Lower leg skin (tissue), 3 donors: ENCODE data around the gene FBXW8.

Source experiments
- POLR2A ChIP-seq, 2 donors: fragments of 450-650 bp; IDR thresholded peaks; one replicate each; pipeline ENCODE4 v1.6.1; 2016 to 2017; ENCODE audit warnings: antibody characterized with exemption in 2 of 2, mild to moderate bottlenecking in 1 of 2, moderate library complexity in 1 of 2
- TF ChIP-seq, protein P1 (sequence below), 3 donors: fragments of 450-650 bp; IDR thresholded peaks; one replicate each; pipeline ENCODE4 v1.5.1; 2016; ENCODE audit warnings: antibody characterized with exemption in 3 of 3, mild to moderate bottlenecking in 3 of 3, moderate library complexity in 2 of 3

DNA sequence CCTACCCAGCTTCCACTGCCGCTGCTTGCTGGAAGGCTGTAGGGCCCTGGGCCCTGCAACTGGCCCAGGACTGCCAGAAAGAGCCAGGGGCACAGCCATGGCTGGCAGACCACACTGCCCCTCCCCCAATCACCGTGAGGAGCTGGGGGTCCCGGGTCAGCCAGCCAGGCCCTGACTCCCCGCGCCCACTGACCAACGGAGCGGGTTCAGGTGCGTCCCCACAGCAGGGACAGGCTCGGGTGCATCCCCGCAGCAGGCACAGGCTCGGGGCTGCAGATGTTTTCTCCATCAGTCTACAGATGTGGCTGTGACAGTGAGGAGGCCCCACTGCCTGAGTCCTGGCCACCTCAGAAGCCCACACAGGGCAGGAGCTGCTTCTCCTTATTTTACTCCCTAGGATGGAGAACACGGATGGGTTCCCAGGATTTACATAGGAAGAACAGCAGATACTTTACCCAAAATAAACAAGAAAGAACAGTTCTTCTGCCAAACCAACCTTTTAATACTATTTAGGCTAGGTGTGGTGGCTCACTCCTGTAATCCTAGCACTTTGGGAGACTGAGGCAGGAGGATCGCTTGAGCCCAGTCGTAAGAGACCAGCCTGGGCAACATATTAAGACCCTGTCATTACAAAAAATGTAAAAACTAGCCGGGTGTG, 127.4 kb downstream of the FBXW8 start:
- TF ChIP-seq, protein P1, sequence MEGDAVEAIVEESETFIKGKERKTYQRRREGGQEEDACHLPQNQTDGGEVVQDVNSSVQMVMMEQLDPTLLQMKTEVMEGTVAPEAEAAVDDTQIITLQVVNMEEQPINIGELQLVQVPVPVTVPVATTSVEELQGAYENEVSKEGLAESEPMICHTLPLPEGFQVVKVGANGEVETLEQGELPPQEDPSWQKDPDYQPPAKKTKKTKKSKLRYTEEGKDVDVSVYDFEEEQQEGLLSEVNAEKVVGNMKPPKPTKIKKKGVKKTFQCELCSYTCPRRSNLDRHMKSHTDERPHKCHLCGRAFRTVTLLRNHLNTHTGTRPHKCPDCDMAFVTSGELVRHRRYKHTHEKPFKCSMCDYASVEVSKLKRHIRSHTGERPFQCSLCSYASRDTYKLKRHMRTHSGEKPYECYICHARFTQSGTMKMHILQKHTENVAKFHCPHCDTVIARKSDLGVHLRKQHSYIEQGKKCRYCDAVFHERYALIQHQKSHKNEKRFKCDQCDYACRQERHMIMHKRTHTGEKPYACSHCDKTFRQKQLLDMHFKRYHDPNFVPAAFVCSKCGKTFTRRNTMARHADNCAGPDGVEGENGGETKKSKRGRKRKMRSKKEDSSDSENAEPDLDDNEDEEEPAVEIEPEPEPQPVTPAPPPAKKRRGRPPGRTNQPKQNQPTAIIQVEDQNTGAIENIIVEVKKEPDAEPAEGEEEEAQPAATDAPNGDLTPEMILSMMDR (IDR thresholded peaks at IDR 0.05) = no peak
- no peak for TF ChIP-seq POLR2A (IDR thresholded peaks at IDR 0.05)
